ENCODE results near the gene LNX1. TPM values are rescaled to one million over a fixed set of nuclear protein-coding genes. Genes with fewer than 3 reads are reported as not detected.

LNX1 gene
- total RNA-seq, 4 donors from 2014 or later, result 21.7 to 47.2 (median 36.2) TPM

DNA sequence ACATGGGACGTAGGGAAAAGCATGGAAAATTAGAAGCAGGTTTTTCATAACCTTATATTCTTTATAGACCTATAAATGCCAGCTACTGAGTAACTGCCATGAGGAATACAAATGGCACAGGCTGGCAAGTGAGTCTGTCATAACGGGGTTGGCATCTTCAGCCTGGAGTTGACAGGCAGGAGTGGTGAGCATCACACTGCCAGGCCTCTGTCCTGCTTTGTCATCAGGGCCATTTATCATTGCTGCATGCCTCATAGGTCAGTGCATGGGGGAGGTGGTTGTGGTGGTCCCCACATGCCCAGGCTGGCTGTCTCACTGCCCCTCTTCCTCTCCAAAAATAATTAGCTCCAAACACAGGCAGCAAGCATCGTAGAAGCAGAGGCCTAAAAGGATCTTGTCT is 72.5 kb downstream of the LNX1 start:
- DNase-seq (ENCODE audit: low spot score in 2 of 2), result no peak
- no peak for TF ChIP-seq POLR2A (IDR thresholded peaks at IDR 0.05)
- TF ChIP-seq EP300 (IDR thresholded peaks at IDR 0.05), result no peak
- TF ChIP-seq, protein P1, sequence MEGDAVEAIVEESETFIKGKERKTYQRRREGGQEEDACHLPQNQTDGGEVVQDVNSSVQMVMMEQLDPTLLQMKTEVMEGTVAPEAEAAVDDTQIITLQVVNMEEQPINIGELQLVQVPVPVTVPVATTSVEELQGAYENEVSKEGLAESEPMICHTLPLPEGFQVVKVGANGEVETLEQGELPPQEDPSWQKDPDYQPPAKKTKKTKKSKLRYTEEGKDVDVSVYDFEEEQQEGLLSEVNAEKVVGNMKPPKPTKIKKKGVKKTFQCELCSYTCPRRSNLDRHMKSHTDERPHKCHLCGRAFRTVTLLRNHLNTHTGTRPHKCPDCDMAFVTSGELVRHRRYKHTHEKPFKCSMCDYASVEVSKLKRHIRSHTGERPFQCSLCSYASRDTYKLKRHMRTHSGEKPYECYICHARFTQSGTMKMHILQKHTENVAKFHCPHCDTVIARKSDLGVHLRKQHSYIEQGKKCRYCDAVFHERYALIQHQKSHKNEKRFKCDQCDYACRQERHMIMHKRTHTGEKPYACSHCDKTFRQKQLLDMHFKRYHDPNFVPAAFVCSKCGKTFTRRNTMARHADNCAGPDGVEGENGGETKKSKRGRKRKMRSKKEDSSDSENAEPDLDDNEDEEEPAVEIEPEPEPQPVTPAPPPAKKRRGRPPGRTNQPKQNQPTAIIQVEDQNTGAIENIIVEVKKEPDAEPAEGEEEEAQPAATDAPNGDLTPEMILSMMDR (IDR thresholded peaks at IDR 0.05), result no peak
- TF ChIP-seq POLR2AphosphoS5 (IDR thresholded peaks at IDR 0.05), result no peak
- WGBS, result 79% methylated on average over 3 of the region's 3 CpGs
- Histone ChIP-seq H3K4me3 (no peak overlapping the region), H3K4me1 (no peaks in the 10 kb centered on the region), H3K36me3 (no peaks in the 10 kb centered on the region), H3K27me3 (no peaks in the 10 kb centered on the region), H3K27ac (no peak overlapping the region), H3K9me3 (no peaks in the 10 kb centered on the region)

DNA sequence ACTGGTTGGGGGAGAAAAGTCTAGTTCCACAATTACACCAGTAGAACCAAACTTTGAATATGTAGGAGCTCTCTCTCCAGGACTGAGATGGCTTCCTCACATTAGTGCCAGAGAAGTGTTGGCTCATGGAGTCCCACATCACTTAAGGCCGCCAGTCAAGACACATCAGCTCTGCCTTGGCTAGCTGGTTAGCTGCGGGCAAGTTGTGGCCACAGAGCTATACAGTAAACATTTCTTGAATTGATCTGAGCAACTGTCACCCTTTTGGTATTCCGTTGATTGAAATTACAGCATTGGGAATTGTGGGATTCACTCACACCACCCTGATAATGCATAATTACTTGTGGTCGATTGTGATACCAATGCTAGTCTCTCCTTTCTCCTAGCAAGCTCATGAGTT is 76.2 kb downstream of the LNX1 start:
- H3K27me3 ChIP-seq, result no peaks in the 10 kb centered on the region
- H3K4me1 ChIP-seq, result peaks cover 14% of the 10 kb centered on the region
- H3K36me3 ChIP-seq, result no peaks in the 10 kb centered on the region
- no peaks in the 10 kb centered on the region for H3K9me3 ChIP-seq
- TF ChIP-seq EP300 (IDR thresholded peaks at IDR 0.05), result no peak
- no peak overlapping the region for H3K4me3 ChIP-seq
- no peak for DNase-seq (ENCODE audit: low spot score in 2 of 2)
- H3K27ac ChIP-seq, result no peak overlapping the region
- 90% methylated on average over 4 of the region's 4 CpGs for WGBS

DNA sequence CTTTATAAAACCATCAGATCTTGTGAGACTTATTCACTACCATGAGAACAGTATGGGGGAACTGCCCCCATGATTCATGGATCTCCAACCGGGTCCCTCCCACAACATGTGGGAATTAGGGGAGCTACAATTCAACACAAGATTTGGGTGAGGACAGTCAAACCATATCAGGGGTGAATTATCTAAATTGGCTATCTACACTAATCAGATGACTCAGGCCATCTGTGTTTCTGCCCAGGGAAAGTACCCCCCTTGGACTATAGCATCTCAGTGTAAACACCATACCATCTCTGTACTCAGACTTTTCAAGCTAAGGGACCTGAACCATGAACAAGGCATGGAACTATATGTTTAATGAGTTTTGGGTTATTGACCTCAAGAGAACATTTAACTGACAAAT is 76.8 kb downstream of the LNX1 start:
- Histone ChIP-seq H3K4me1 (peaks cover 14% of the 10 kb centered on the region), H3K4me3 (no peak overlapping the region), H3K9me3 (no peaks in the 10 kb centered on the region), H3K36me3 (no peaks in the 10 kb centered on the region), H3K27me3 (no peaks in the 10 kb centered on the region), H3K27ac (no peak overlapping the region)
- DNase-seq (ENCODE audit: low spot score in 2 of 2), result no peak
- TF ChIP-seq, protein P1 (IDR thresholded peaks at IDR 0.05), result no peak
- TF ChIP-seq POLR2AphosphoS5 (IDR thresholded peaks at IDR 0.05) (no peak), EP300 (IDR thresholded peaks at IDR 0.05) (no peak), POLR2A (IDR thresholded peaks at IDR 0.05) (no peak)
- 0% methylated on average over 1 of the region's 1 CpG for whole genome bisulfite sequencing

DNA sequence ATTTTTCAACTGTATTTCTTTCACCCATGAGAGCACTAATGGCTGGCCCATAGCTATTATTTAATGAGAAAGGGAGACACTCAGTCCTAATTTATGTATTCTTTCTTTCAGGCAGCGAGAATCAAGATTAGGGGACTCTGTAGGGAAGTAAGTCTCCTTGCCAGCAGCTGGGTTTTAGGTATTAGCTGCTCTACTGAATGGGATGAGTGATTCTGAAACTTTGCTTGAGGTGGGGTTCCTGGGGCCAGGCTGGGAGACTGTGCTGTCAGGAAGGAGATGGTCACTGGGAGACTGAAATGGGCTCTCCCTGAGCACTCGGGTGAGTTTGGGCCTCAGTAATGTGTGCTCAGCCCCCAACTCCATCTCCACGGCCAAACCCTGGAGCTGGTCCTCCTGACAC is 78.7 kb downstream of the LNX1 start:
- Histone ChIP-seq H3K9me3 (no peaks in the 10 kb centered on the region), H3K4me1 (peaks cover 14% of the 10 kb centered on the region), H3K36me3 (no peaks in the 10 kb centered on the region), H3K27me3 (no peaks in the 10 kb centered on the region), H3K4me3 (no peak overlapping the region), H3K27ac (no peak overlapping the region)
- WGBS, result 33% methylated on average over 3 of the region's 3 CpGs
- TF ChIP-seq POLR2AphosphoS5 (IDR thresholded peaks at IDR 0.05), result no peak
- TF ChIP-seq, protein P1 (IDR thresholded peaks at IDR 0.05), result no peak
- TF ChIP-seq POLR2A (IDR thresholded peaks at IDR 0.05), result no peak
- TF ChIP-seq EP300 (IDR thresholded peaks at IDR 0.05), result no peak
- DNase-seq (ENCODE audit: low spot score in 2 of 2), result no peak

DNA sequence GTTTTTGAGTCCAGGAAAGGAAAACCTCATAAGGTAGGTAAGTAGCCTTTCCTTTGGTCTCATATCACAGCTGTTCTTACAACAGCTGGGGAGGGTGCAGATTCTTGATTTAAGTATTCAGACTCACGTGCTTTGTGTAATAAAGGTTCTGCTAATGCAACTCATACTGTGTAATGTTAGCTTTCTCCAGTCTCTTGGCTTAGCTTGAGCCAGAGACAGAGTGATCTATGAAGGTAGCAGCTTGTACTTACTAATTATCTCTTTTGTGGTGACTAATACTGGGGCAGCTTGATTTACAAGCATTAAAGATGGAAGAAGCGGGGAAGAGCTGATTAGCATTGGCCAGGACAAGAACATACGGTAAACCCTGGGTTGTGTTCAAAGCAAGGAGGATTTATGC is 80.3 kb downstream of the LNX1 start:
- H3K27me3 ChIP-seq, result no peaks in the 10 kb centered on the region
- no peaks in the 10 kb centered on the region for H3K9me3 ChIP-seq
- TF ChIP-seq, protein P1 (IDR thresholded peaks at IDR 0.05), result no peak
- TF ChIP-seq POLR2A (IDR thresholded peaks at IDR 0.05), result no peak
- no peak for TF ChIP-seq POLR2AphosphoS5 (IDR thresholded peaks at IDR 0.05)
- no peak for TF ChIP-seq EP300 (IDR thresholded peaks at IDR 0.05)
- no peaks in the 10 kb centered on the region for H3K36me3 ChIP-seq
- H3K27ac ChIP-seq, result no peak overlapping the region
- WGBS, result 11% methylated on average over 3 of the region's 3 CpGs
- H3K4me3 ChIP-seq, result no peak overlapping the region
- no peak for DNase-seq (ENCODE audit: low spot score in 2 of 2)
- H3K4me1 ChIP-seq, result peaks cover 14% of the 10 kb centered on the region

DNA sequence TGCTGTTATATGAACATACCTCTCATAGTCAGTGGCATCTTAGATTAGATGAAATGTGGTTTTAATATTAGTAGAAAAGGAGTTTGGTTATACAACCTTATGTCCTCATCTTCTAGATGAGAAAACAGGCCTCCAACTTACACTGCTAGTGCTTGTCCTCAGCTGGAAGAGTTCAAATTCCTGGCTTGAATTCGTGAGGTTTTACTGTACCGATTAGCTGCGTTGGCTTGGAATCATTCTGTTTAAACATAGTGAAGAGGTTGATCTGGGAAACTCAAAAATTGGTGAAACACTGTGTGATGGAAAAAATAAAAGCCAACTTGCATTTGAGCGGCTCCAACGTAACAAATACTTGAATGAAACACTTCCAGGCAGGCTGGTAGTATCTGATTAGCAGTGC is 81.0 kb downstream of the LNX1 start:
- H3K36me3 ChIP-seq, result no peaks in the 10 kb centered on the region
- WGBS, result 21% methylated on average over 4 of the region's 5 CpGs
- no peak for DNase-seq (ENCODE audit: low spot score in 2 of 2)
- TF ChIP-seq POLR2A (IDR thresholded peaks at IDR 0.05), result no peak
- H3K4me3 ChIP-seq, result no peak overlapping the region
- peaks cover 14% of the 10 kb centered on the region for H3K4me1 ChIP-seq
- no peaks in the 10 kb centered on the region for H3K9me3 ChIP-seq
- no peaks in the 10 kb centered on the region for H3K27me3 ChIP-seq
- no peak overlapping the region for H3K27ac ChIP-seq

Measured in suprapubic skin (tissue), 4 donors.